Astrocyte (in vitro differentiated cells and primary cell): ENCODE data around the gene ACTR3C.

Source experiments
- EZH2 ChIP-seq: IDR thresholded peaks from 2 replicates; pipeline ENCODE4 v1.6.1; 2012; ENCODE audit warnings: mild to moderate bottlenecking, low read length, inconsistent platforms; ENCODE audit not compliant: insufficient read depth
- TF ChIP-seq, protein P1 (sequence below): IDR thresholded peaks from 2 replicates; pipeline ENCODE4 v1.5.1; 2011; ENCODE audit warnings: low read depth, mild to moderate bottlenecking, inconsistent platforms, low read length, moderate library complexity; ENCODE audit not compliant: insufficient read depth

- TF ChIP-seq, protein P1, sequence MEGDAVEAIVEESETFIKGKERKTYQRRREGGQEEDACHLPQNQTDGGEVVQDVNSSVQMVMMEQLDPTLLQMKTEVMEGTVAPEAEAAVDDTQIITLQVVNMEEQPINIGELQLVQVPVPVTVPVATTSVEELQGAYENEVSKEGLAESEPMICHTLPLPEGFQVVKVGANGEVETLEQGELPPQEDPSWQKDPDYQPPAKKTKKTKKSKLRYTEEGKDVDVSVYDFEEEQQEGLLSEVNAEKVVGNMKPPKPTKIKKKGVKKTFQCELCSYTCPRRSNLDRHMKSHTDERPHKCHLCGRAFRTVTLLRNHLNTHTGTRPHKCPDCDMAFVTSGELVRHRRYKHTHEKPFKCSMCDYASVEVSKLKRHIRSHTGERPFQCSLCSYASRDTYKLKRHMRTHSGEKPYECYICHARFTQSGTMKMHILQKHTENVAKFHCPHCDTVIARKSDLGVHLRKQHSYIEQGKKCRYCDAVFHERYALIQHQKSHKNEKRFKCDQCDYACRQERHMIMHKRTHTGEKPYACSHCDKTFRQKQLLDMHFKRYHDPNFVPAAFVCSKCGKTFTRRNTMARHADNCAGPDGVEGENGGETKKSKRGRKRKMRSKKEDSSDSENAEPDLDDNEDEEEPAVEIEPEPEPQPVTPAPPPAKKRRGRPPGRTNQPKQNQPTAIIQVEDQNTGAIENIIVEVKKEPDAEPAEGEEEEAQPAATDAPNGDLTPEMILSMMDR, result no peak
- no peak for TF ChIP-seq EZH2
Measured at GRCh38 chr7:150357771-150358427, 34.6 kb upstream of the ACTR3C start.
